Measurements from ENCODE around the gene FPGS.
"Not testable (repeated sequence)": the region's sequence is repeated elsewhere in the genome, so short reads cannot be mapped to it uniquely, and the experiment has no call there.

Gene FPGS

DNA sequence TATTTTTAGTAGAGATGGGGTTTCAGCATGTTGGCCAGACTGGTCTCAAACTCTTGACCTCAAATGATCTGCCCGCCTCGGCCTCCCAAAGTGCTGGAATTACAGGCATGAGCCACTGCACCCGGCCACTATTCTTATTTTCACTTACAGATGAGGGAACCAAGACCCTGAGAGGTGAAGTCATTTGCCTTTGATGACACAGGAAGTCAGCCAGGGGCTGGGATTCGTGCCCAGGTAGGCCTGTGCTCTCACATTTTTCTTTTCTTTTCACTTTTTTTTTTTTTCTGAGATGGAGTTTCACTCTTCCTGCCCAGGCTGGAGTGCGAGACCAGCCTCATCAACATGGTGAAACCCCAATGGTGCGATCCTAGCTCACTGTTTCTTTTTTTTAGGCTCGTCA is 29.6 kb downstream of the FPGS start:
- H3K36me3 Mint-ChIP-seq (ENCODE audit: insufficient read depth), result peaks cover 10% of the 10 kb centered on the region
- DNase-seq (ENCODE audit: low spot score in 2 of 2), result no peak
- peaks cover 6% of the 10 kb centered on the region for H3K4me1 Mint-ChIP-seq
- H3K9me3 Mint-ChIP-seq, result no peaks in the 10 kb centered on the region
- ATAC-seq (replicated peaks; ENCODE audit: extremely low read depth, poor library complexity, severe bottlenecking), result no peak
- peak overlapping the region; percentile 84 for H3K27ac Mint-ChIP-seq (ENCODE audit: low read depth)
- H3K4me3 Mint-ChIP-seq, result no peak overlapping the region
- no peaks in the 10 kb centered on the region for H3K27me3 Mint-ChIP-seq

DNA sequence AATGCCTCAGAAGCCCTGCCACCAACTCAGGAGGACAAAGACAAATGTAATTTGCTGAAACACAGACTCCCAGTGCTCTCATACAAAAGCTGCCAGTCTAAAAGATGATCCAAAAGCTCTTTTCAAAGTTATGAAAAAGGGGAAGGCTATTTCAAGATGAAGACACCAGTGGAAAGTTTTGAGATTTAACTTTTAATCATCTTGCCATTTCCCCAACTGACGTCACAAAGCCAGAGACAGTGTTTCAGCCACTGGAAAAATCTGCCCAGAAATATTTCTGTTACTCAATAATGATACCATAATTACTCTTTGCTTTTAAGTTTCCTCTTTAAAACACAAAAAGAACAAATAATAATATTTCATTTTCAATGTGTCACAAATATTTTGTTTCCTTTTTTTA is 30.9 kb downstream of the FPGS start:
- H3K27ac Mint-ChIP-seq (ENCODE audit: low read depth), result no peak overlapping the region

DNA sequence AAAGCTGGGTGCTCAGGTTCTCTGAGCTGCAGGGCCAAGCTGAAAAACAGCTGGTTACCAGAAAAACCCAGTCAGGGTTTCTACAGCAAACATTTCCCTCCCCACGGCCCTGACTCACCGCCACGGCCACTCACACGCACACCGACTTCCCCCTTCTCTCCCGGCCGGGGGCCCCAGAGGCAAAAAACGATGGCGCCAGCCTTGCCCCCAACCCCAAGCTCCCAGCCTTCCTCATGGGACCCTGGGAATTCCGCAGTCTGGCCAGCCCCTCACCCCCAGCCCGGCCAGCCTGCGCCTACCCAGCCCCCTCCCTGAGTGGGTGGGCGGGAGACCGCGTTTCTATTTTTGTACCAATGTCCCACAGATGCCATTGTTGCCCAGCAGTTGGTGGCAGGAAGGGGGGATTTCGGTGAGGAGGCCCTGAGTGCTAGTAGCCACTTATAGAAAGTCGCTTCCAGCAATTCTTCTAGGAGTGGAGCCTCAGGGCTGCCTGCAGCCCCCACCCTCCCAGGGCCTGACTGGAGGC is 33.4 kb downstream of the FPGS start:
- ATAC-seq (replicated peaks; ENCODE audit: extremely low read depth, poor library complexity, severe bottlenecking) (no peak), DNase-seq (ENCODE audit: low spot score in 2 of 2) (no peak)
- H3K27ac Mint-ChIP-seq (ENCODE audit: low read depth), result no peak overlapping the region
- peaks cover 8% of the 10 kb centered on the region for H3K4me1 Mint-ChIP-seq
- no peak overlapping the region for H3K4me3 Mint-ChIP-seq
- H3K9me3 Mint-ChIP-seq, result no peaks in the 10 kb centered on the region
- peaks cover 3% of the 10 kb centered on the region for H3K36me3 Mint-ChIP-seq (ENCODE audit: insufficient read depth)
- H3K27me3 Mint-ChIP-seq, result no peaks in the 10 kb centered on the region

More for the DNA sequence above, 30.9 kb downstream of the FPGS start:
- peaks cover 9% of the 10 kb centered on the region for H3K36me3 Mint-ChIP-seq (ENCODE audit: insufficient read depth)
- H3K27me3 Mint-ChIP-seq, result no peaks in the 10 kb centered on the region
- DNase-seq (ENCODE audit: low spot score in 2 of 2) (no peak), ATAC-seq (replicated peaks; ENCODE audit: extremely low read depth, poor library complexity, severe bottlenecking) (no peak)
- peaks cover 11% of the 10 kb centered on the region for H3K4me1 Mint-ChIP-seq
- H3K4me3 Mint-ChIP-seq, result no peak overlapping the region
- no peaks in the 10 kb centered on the region for H3K9me3 Mint-ChIP-seq

DNA sequence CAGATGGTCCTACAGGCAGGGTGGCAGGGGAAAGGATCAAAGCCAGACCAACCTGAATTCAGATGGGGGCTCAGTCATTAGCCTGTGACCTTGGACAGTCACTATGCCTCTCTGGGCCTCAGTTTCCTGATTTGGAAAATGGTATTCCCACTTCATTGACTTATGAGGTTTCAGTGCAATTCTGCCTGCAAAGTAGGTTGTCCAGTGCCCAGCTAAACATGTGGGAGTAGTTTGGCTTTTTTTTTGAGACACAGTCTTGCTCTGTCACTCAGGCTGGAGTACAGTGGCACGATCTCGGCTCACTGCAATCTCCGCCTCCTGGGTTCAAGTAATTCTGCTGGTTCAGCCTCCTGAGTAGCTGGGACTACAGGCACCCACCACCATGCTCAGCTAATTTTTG is 33.9 kb downstream of the FPGS start:
- not testable (repeated sequence) for H3K36me3 Mint-ChIP-seq (ENCODE audit: insufficient read depth); H3K27me3 Mint-ChIP-seq; H3K4me1 Mint-ChIP-seq; H3K27ac Mint-ChIP-seq (ENCODE audit: low read depth); ATAC-seq (replicated peaks; ENCODE audit: extremely low read depth, poor library complexity, severe bottlenecking); H3K9me3 Mint-ChIP-seq; DNase-seq (ENCODE audit: low spot score in 2 of 2); H3K4me3 Mint-ChIP-seq

- no peak overlapping the region for H3K27ac Mint-ChIP-seq (ENCODE audit: low read depth)
- no peak overlapping the region for H3K4me3 Mint-ChIP-seq
- H3K27me3 Mint-ChIP-seq, result no peaks in the 10 kb centered on the region
- DNase-seq (ENCODE audit: low spot score in 2 of 2) (no peak), ATAC-seq (replicated peaks; ENCODE audit: extremely low read depth, poor library complexity, severe bottlenecking) (no peak)
- no peaks in the 10 kb centered on the region for H3K9me3 Mint-ChIP-seq
- H3K36me3 Mint-ChIP-seq (ENCODE audit: insufficient read depth), result peaks cover 1% of the 10 kb centered on the region
- peaks cover 10% of the 10 kb centered on the region for H3K4me1 Mint-ChIP-seq
Observed at GRCh38 chr9:127837346-127837745, 34.7 kb downstream of the FPGS start.

GRCh38 chr9:127838375-127839078 is 35.8 kb downstream of the FPGS start:
- Mint-ChIP-seq H3K4me3 (no peak overlapping the region), H3K4me1 (peaks cover 10% of the 10 kb centered on the region)
- no peak for DNase-seq (ENCODE audit: low spot score in 2 of 2)

DNA sequence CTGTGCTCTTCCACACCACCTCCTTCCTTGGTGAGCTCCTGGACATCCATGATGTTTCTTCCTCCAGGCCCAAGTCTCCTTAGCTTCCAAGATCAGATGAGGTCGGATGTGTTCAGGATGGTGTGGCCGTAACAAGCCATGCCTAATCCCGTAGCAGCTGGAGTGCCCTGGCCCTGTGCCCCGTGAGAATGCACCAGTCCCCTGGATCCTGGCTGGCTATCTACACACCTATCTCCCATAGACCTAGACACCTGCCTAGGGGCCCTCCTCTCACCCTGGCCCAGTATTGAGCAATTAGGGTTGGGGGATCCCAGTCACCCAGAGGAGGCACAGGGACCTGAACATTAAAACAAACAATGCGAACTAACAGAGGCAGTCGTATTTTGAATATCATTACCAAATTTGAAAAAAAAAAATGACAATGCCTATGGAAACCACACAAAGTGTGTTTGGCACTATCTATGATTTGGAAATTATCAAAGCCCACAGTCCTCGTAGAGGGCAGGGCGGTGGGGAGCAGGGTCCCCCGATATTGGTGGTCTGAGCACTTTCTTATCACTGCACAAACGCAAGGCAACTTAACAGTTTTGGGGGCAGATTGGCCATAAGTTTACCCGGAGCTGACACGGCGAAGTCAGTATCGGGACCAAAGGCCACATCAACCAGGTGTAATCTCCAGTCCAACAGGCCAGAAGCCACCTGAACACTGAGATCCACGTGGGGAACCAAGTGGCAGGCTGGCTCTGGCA is 38.6 kb downstream of the FPGS start:
- no peak for ATAC-seq (replicated peaks; ENCODE audit: extremely low read depth, poor library complexity, severe bottlenecking)
- Mint-ChIP-seq H3K4me3 (no peak overlapping the region), H3K27ac (ENCODE audit: low read depth) (no peak overlapping the region), H3K9me3 (no peaks in the 10 kb centered on the region), H3K36me3 (ENCODE audit: insufficient read depth) (peaks cover 4% of the 10 kb centered on the region), H3K4me1 (peaks cover 10% of the 10 kb centered on the region), H3K27me3 (no peaks in the 10 kb centered on the region)
- no peak for DNase-seq (ENCODE audit: low spot score in 2 of 2)

More at GRCh38 chr9:127838375-127839078, 35.8 kb downstream of the FPGS start:
- Mint-ChIP-seq H3K27ac (ENCODE audit: low read depth) (peak overlapping the region; percentile 44), H3K36me3 (ENCODE audit: insufficient read depth) (peaks cover 4% of the 10 kb centered on the region), H3K9me3 (no peaks in the 10 kb centered on the region), H3K27me3 (no peaks in the 10 kb centered on the region)
- no peak for ATAC-seq (replicated peaks; ENCODE audit: extremely low read depth, poor library complexity, severe bottlenecking)

GRCh38 chr9:127844821-127845359 is 42.2 kb downstream of the FPGS start:
- DNase-seq (ENCODE audit: low spot score in 2 of 2) (no peak), ATAC-seq (replicated peaks; ENCODE audit: extremely low read depth, poor library complexity, severe bottlenecking) (no peak)
- H3K27ac Mint-ChIP-seq (ENCODE audit: low read depth), result no peak overlapping the region
- peaks cover 11% of the 10 kb centered on the region for H3K9me3 Mint-ChIP-seq
- H3K27me3 Mint-ChIP-seq, result no peaks in the 10 kb centered on the region
- no peak overlapping the region for H3K4me3 Mint-ChIP-seq
- peaks cover 4% of the 10 kb centered on the region for H3K4me1 Mint-ChIP-seq
- peaks cover 2% of the 10 kb centered on the region for H3K36me3 Mint-ChIP-seq (ENCODE audit: insufficient read depth)

DNA sequence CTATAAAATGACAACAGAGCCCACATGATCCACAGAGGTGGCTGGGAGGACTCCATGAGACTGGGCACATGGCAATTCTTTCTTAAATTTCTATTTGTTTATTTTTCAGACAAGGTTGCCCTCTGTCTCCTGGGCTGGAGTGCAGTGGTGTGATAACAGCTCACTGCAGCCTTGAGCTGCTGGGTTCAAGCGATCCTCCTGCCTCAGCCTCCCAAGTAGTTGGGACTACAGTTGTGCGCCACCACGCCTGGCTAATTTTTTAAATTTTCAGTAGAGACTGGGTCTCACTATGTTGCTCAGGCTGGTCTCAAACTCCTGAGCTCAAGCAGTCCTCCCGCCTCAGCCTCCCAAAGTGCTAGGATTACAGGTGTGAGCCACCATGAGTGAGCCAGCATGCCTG is 42.9 kb downstream of the FPGS start:
- not testable (repeated sequence) for ATAC-seq (replicated peaks; ENCODE audit: extremely low read depth, poor library complexity, severe bottlenecking); H3K4me3 Mint-ChIP-seq; H3K27me3 Mint-ChIP-seq; DNase-seq (ENCODE audit: low spot score in 2 of 2); H3K36me3 Mint-ChIP-seq (ENCODE audit: insufficient read depth); H3K4me1 Mint-ChIP-seq; H3K27ac Mint-ChIP-seq (ENCODE audit: low read depth)
- peaks cover 11% of the 10 kb centered on the region for H3K9me3 Mint-ChIP-seq

- ATAC-seq (replicated peaks; ENCODE audit: extremely low read depth, poor library complexity, severe bottlenecking) (no peak), DNase-seq (ENCODE audit: low spot score in 2 of 2) (no peak)
- Mint-ChIP-seq H3K27me3 (no peaks in the 10 kb centered on the region), H3K4me3 (no peak overlapping the region), H3K9me3 (peaks cover 11% of the 10 kb centered on the region), H3K36me3 (ENCODE audit: insufficient read depth) (peaks cover 2% of the 10 kb centered on the region), H3K4me1 (peaks cover 3% of the 10 kb centered on the region), H3K27ac (ENCODE audit: low read depth) (no peak overlapping the region)
Observed at GRCh38 chr9:127846443-127847177, 43.9 kb downstream of the FPGS start.

GRCh38 chr9:127847178-127847510 is 44.5 kb downstream of the FPGS start:
- Mint-ChIP-seq H3K9me3 (peaks cover 11% of the 10 kb centered on the region), H3K4me1 (peaks cover 8% of the 10 kb centered on the region), H3K27ac (ENCODE audit: low read depth) (peak overlapping the region; percentile 46), H3K36me3 (ENCODE audit: insufficient read depth) (peaks cover 2% of the 10 kb centered on the region), H3K4me3 (no peak overlapping the region), H3K27me3 (no peaks in the 10 kb centered on the region)
- ATAC-seq (replicated peaks; ENCODE audit: extremely low read depth, poor library complexity, severe bottlenecking) (no peak), DNase-seq (ENCODE audit: low spot score in 2 of 2) (no peak)
